Progenitor cell of endocrine pancreas (in vitro differentiated cells): Measurements from ENCODE around the gene SERTAD2. TPM values are rescaled to one million over a fixed set of nuclear protein-coding genes. Genes with fewer than 3 reads are reported as not detected.

Source experiments
- DNase-seq: peaks from one replicate; pipeline ENCODE4 v3.0.0; 2021; ENCODE audit warnings: low spot score; ENCODE audit not compliant: unreplicated experiment
- H3K27ac Mint-ChIP-seq: 2 replicates; pipeline ENCODE4 v1.8.0; 2021; ENCODE audit warnings: mild to moderate bottlenecking, moderate library complexity, mixed read lengths
- H3K27me3 Mint-ChIP-seq: 2 replicates; pipeline ENCODE4 v1.8.0; 2021; ENCODE audit warnings: mixed read lengths
- H3K36me3 Mint-ChIP-seq: 2 replicates; pipeline ENCODE4 v1.8.0; 2022; ENCODE audit warnings: mixed read lengths; ENCODE audit not compliant: insufficient read depth
- H3K4me1 Mint-ChIP-seq: 2 replicates; pipeline ENCODE4 v1.8.0; 2021; ENCODE audit warnings: low read depth, mixed read lengths
- H3K4me3 Mint-ChIP-seq: 2 replicates; pipeline ENCODE4 v1.8.0; 2021; ENCODE audit warnings: low read depth, mild to moderate bottlenecking, moderate library complexity, mixed read lengths
- H3K9me3 Mint-ChIP-seq: 2 replicates; pipeline ENCODE4 v1.8.0; 2021; ENCODE audit warnings: low read depth, mixed read lengths
- total RNA-seq: library from RNA; stranded (reverse); gene quantifications from 2 replicates; pipeline ENCODE4 v1.2.1, GENCODE V29; 2021
- TF ChIP-seq, protein P1 (sequence below): fragments of 200-600 bp; sonication (generic); IDR thresholded peaks from one replicate; pipeline ENCODE4 v1.5.0; 2021; ENCODE audit warnings: antibody characterized with exemption, mild to moderate bottlenecking; ENCODE audit not compliant: unreplicated experiment

SERTAD2 gene
- total RNA-seq, 1 donor from 2014 or later = 19.0 TPM

DNA sequence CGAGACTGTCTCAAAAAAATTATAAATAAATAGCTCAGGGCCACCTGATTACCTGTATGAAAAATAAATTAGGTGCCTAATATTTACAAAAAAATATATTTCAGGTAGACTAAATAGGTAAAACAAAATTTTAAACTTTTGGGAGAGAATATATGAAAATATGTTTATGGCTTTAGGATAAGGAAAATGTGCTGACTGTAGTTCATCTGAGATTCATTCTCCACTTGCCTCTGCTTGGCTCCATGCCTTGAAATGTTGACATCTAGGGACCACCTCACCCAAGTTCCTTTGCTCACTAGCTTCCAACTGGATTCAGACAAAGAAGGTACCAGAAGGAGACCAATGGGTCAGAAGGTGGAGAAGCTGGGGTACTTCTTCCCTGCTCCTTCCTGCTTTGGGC lies 9.7 kb upstream of the SERTAD2 start:
- no peaks in the 10 kb centered on the region for H3K9me3 Mint-ChIP-seq

DNA sequence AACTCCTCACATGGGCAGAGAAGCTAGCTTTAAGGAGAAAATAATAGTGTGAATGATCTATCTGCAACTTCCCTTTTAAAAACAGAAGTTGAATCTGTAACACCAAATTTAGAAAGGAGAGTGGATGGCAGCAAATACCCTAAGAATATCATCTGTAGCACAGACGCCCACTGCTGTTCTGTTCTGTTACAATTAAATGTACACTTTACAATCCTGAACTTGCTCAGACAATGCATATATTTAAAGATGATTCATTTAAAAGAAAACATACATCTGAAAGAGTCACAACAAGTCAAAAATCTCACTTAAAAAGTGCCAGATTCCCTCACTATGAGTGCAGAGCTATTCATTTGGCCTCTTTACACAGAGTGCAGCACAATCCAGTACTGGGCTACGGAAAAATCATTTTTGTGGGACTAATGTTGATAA lies 8.0 kb upstream of the SERTAD2 start:
- no peaks in the 10 kb centered on the region for H3K9me3 Mint-ChIP-seq

More for the DNA sequence above, 9.7 kb upstream of the SERTAD2 start:
- H3K27ac Mint-ChIP-seq = no peak overlapping the region
- H3K4me1 Mint-ChIP-seq = peaks cover 10% of the 10 kb centered on the region
- DNase-seq = no peak
- no peaks in the 10 kb centered on the region for H3K36me3 Mint-ChIP-seq
- TF ChIP-seq, protein P1, sequence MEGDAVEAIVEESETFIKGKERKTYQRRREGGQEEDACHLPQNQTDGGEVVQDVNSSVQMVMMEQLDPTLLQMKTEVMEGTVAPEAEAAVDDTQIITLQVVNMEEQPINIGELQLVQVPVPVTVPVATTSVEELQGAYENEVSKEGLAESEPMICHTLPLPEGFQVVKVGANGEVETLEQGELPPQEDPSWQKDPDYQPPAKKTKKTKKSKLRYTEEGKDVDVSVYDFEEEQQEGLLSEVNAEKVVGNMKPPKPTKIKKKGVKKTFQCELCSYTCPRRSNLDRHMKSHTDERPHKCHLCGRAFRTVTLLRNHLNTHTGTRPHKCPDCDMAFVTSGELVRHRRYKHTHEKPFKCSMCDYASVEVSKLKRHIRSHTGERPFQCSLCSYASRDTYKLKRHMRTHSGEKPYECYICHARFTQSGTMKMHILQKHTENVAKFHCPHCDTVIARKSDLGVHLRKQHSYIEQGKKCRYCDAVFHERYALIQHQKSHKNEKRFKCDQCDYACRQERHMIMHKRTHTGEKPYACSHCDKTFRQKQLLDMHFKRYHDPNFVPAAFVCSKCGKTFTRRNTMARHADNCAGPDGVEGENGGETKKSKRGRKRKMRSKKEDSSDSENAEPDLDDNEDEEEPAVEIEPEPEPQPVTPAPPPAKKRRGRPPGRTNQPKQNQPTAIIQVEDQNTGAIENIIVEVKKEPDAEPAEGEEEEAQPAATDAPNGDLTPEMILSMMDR = no peak
- no peaks in the 10 kb centered on the region for H3K27me3 Mint-ChIP-seq
- H3K4me3 Mint-ChIP-seq = no peak overlapping the region

DNA sequence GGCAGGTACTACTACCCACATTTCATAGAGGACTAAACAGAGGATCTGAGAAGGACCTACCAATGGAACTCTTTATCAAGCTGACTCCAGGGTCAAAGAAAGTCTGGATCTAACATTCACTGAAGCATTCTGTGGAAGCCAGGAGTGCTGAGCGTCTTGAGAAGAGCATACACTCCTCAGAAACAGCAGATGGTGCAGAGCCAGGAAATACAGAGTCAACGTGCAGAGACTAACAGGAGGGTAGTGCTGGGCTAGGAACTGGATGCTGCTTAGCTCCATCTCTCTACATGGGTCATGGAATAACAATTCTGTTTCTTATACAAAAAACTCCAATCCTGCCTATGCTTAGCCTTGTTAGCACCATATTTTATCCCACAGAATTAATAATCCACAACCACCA lies 5.5 kb upstream of the SERTAD2 start:
- H3K27me3 Mint-ChIP-seq = peaks cover 3% of the 10 kb centered on the region
- no peaks in the 10 kb centered on the region for H3K36me3 Mint-ChIP-seq

More for the DNA sequence above, 8.0 kb upstream of the SERTAD2 start:
- DNase-seq = no peak
- Mint-ChIP-seq H3K4me1 (peaks cover 4% of the 10 kb centered on the region), H3K27me3 (peaks cover 3% of the 10 kb centered on the region), H3K27ac (no peak overlapping the region), H3K4me3 (no peak overlapping the region), H3K36me3 (no peaks in the 10 kb centered on the region)
- TF ChIP-seq, protein P1 = no peak

DNA sequence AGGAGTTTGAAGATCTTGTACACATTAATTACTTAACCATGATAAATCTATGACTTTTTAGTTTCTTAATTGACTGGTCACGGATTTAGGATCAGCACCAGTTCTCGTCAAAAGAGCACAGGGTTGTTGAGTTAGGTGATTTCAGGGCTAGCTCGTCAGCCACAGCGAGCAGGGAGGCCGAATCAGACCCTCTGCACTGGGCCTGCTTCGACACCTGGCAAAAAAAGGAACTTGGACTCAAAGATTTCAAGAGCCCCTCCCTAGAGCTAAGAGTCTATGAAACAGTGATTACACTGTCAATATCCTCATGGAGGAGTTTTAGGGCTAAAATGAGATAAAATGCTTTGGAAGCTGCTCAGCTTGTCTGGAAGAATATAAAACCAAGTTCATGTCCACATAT lies 4.6 kb upstream of the SERTAD2 start:
- TF ChIP-seq, protein P1 = no peak
- H3K27ac Mint-ChIP-seq = no peak overlapping the region
- peaks cover 16% of the 10 kb centered on the region for H3K4me1 Mint-ChIP-seq
- no peak for DNase-seq
- H3K27me3 Mint-ChIP-seq = peaks cover 3% of the 10 kb centered on the region
- H3K9me3 Mint-ChIP-seq = no peaks in the 10 kb centered on the region
- no peak overlapping the region for H3K4me3 Mint-ChIP-seq
- H3K36me3 Mint-ChIP-seq = no peaks in the 10 kb centered on the region

More for the DNA sequence above, 5.5 kb upstream of the SERTAD2 start:
- no peak overlapping the region for H3K4me3 Mint-ChIP-seq
- no peaks in the 10 kb centered on the region for H3K9me3 Mint-ChIP-seq
- TF ChIP-seq, protein P1 = no peak
- H3K27ac Mint-ChIP-seq = no peak overlapping the region
- peaks cover 16% of the 10 kb centered on the region for H3K4me1 Mint-ChIP-seq
- DNase-seq = no peak

DNA sequence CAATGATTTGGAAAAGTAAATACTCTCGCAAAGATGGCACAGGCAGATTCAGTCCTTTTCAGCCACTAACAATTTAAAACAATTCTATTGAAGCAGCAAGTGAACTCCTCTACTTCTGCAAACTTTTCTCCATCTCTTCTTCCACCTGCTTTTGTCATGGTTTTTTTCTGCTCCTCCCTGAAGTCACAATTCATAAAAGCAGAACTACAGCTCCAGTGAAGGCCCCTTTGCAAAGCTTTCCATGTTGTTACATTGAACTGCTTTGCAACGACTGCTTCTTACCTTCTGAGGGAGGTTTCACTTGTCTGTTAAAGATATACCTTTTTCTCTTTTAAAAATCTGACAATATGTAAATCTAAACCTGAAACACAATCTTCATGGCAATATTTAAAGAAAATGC lies 3.7 kb upstream of the SERTAD2 start:
- peaks cover 3% of the 10 kb centered on the region for H3K27me3 Mint-ChIP-seq
- no peaks in the 10 kb centered on the region for H3K36me3 Mint-ChIP-seq
- DNase-seq = no peak
- no peaks in the 10 kb centered on the region for H3K9me3 Mint-ChIP-seq
- no peak overlapping the region for H3K27ac Mint-ChIP-seq
- no peak overlapping the region for H3K4me3 Mint-ChIP-seq
- H3K4me1 Mint-ChIP-seq = peaks cover 20% of the 10 kb centered on the region
- TF ChIP-seq, protein P1 = no peak
